BLaER1 (cell line): ENCODE data around the gene TYW5.

Source experiments
- H3K27ac ChIP-seq: shearing (Covaris generic); formaldehyde crosslinking; 2 replicates; pipeline ENCODE4 v1.8.1; 2022
- H3K27me3 ChIP-seq: shearing (Covaris generic); formaldehyde crosslinking; 2 replicates; pipeline ENCODE4 v1.8.1; 2022
- H3K36me3 ChIP-seq: shearing (Covaris generic); formaldehyde crosslinking; 2 replicates; pipeline ENCODE4 v1.8.1; 2022
- H3K4me1 ChIP-seq: shearing (Covaris generic); formaldehyde crosslinking; 2 replicates; pipeline ENCODE4 v1.8.1; 2022
- H3K4me2 ChIP-seq: shearing (Covaris generic); formaldehyde crosslinking; 2 replicates; pipeline ENCODE4 v1.8.1; 2022
- H3K4me3 ChIP-seq: shearing (Covaris generic); formaldehyde crosslinking; 2 replicates; pipeline ENCODE4 v1.8.1; 2022
- H3K9ac ChIP-seq: shearing (Covaris generic); formaldehyde crosslinking; 2 replicates; pipeline ENCODE4 v1.8.1; 2022
- H3K9me3 ChIP-seq: shearing (Covaris generic); formaldehyde crosslinking; 2 replicates; pipeline ENCODE4 v1.8.1; 2022
- H4K20me1 ChIP-seq: shearing (Covaris generic); formaldehyde crosslinking; 2 replicates; pipeline ENCODE4 v1.8.1; 2022
- Cebpa-rat ChIP-seq: shearing (Covaris generic); IDR thresholded peaks from 2 replicates; pipeline ENCODE4 v1.8.1; 2022

Gene TYW5

DNA sequence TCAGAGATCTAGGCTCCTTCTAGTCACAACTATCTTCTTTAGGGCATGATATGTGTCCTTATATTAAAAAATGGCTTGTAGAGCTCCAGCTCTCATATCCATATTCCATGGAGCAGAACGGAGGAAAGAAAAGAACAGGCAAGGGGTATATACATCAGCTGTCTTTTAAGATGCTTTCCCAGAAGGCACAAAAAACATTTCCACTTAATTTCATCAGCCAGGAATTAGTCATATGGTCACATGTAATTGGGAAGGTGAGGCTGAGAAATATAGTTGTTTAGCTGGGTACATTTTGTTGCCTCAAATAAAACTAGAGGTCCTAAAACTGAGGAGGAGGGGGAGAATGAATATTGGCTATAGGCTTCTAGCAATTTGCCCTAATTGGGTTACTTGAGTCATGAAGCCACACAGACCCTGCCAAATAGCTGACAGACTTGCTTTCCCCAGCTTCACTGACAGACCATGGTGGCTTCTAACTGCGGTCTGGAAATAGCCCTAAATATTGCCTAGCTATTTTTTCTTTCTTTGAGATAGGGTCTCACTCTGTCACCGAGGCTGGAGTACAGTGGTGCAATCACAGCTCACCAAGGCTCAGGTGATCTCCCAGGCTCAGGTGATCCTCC, 20.1 kb upstream of the TYW5 start:
- Histone ChIP-seq H3K36me3 (peaks cover 4% of the 10 kb centered on the region; the same call in 1 of the 2 replicates), H3K27me3 (no peaks in the 10 kb centered on the region), H3K9me3 (no peaks in the 10 kb centered on the region), H3K9ac (no peak overlapping the region), H3K4me1 (no peaks in the 10 kb centered on the region), H3K4me2 (no peak overlapping the region), H4K20me1 (no peaks in the 10 kb centered on the region), H3K4me3 (no peak overlapping the region), H3K27ac (no peak overlapping the region)
- TF ChIP-seq Cebpa-rat: no peak

DNA sequence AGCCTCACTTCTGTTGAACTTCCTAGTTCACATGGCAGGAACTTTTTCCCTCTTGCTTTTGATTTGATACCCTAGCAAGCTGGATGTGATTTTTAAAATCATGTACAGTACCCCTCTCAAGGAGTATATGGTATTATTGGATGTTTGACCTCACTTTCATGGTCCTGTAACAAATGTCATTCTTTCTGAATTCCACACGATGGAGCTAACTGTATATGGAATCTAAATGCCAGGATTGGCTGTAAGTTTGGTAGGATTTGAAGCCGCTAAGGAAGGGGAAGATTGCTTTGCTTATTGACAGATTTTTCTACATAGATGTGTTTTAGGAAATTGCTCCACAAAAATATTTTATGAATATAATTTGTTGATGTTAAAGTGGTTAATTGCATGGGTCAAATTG, 18.4 kb upstream of the TYW5 start:
- Histone ChIP-seq H3K4me1 (no peaks in the 10 kb centered on the region), H3K27ac (no peak overlapping the region), H3K9me3 (no peaks in the 10 kb centered on the region), H3K4me3 (no peak overlapping the region), H3K36me3 (peaks cover 13% of the 10 kb centered on the region), H3K27me3 (no peaks in the 10 kb centered on the region), H3K9ac (no peak overlapping the region), H3K4me2 (no peak overlapping the region), H4K20me1 (no peaks in the 10 kb centered on the region)
- no peak for TF ChIP-seq Cebpa-rat

DNA sequence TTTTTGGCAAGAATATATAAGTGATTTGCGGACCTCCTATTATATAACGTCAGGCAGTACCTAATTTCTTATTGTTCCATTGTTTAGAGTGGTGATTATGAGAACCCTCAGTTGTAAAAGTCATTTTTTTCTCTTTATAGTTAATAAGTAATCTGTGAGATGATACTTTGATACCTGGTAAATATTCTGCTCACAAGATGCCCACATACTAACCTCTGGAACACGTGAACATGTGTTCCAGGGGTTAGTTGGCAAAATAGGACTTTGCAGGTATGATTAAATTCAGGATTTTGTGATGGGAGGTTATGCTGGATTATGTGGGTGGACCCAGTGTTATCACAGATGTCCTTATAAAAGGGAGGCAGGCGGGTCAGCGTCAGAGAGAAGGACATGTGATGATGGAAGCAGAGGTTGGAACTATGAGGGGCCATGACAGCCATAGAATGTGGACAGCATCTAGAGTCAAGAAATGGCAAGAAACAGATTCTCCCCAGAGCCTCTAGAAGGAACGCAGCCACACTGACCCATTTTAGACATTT, 16.9 kb upstream of the TYW5 start:
- Histone ChIP-seq H3K4me2 (no peak overlapping the region), H3K9ac (no peak overlapping the region), H3K4me3 (no peak overlapping the region), H3K36me3 (peaks cover 19% of the 10 kb centered on the region), H4K20me1 (no peaks in the 10 kb centered on the region), H3K9me3 (no peaks in the 10 kb centered on the region), H3K4me1 (no peaks in the 10 kb centered on the region), H3K27me3 (no peaks in the 10 kb centered on the region), H3K27ac (no peak overlapping the region)
- TF ChIP-seq Cebpa-rat: no peak

DNA sequence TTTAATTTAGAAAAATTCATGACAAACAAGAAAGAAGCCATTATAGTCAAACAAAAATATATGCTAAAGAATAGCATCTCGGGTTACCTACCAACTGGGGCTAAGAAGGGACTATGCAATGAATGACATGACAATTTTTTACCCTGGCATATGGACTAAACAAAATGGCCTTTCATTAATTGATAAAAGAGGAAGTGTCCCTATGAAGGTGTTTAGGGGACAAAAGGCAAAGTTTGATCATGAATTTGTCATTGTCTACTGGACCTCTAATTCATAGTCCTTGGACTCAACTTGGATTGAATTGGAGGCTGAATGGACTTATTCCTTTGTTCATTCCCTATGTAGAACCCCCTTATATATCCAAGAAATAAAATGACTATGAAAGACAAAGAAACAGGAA, 12.8 kb upstream of the TYW5 start:
- H3K9me3 ChIP-seq: no peaks in the 10 kb centered on the region
- no peak overlapping the region for H3K9ac ChIP-seq
- H3K27ac ChIP-seq: no peak overlapping the region
- no peaks in the 10 kb centered on the region for H3K27me3 ChIP-seq
- H3K4me1 ChIP-seq: no peaks in the 10 kb centered on the region
- peaks cover 46% of the 10 kb centered on the region for H3K36me3 ChIP-seq
- TF ChIP-seq Cebpa-rat: no peak
- H3K4me2 ChIP-seq: no peak overlapping the region
- no peak overlapping the region for H3K4me3 ChIP-seq
- no peaks in the 10 kb centered on the region for H4K20me1 ChIP-seq

DNA sequence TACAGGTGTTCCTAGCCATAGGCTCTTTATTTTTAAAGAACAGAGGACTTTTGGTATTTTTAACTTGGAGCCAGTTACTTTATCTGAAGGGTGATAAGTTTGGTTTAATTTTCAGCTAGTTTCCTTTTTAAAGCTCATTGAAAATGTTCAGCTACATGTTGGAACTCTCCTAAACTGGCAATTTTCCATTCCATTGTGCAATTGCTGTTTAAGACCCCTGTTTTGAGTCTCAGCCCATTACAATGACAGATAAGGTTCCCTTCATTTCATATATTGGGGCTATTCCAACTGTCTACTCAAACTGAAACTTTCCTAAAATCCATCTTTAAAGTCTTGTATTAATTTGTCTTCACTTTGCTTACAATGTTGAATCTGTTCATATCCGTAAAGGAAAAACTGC, 11.7 kb upstream of the TYW5 start:
- TF ChIP-seq Cebpa-rat: no peak
- Histone ChIP-seq H3K4me2 (no peak overlapping the region), H3K36me3 (peaks cover 53% of the 10 kb centered on the region)

DNA sequence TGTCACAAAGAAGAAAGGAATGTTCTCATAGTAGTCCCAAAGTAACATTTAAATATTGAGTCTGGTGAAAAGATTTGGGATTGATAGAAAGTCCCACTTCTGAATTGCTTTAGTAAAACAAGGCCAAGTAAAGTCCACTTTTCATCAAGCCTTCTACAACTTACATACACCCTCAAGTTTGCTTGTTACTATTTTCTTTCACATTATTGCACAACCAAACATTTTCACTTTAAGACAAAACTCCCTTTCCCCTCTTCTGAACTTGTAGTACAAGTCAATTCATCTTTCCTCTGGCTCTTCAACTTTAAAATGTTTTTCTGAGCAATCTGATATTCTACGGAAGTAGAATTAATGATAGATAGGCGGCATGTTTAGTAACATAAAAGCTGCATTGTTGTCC, 11.1 kb upstream of the TYW5 start:
- Histone ChIP-seq H4K20me1 (0 out of 2 replicates have a peak, but pooled peaks cover 7% of the 10 kb centered on the region), H3K9me3 (no peaks in the 10 kb centered on the region), H3K4me1 (no peaks in the 10 kb centered on the region), H3K9ac (no peak overlapping the region), H3K4me2 (no peak overlapping the region), H3K4me3 (no peak overlapping the region), H3K27me3 (no peaks in the 10 kb centered on the region), H3K27ac (no peak overlapping the region), H3K36me3 (peaks cover 59% of the 10 kb centered on the region)
- TF ChIP-seq Cebpa-rat: no peak

More for the DNA sequence above, 11.7 kb upstream of the TYW5 start:
- Histone ChIP-seq H4K20me1 (0 out of 2 replicates have a peak, but pooled peaks cover 6% of the 10 kb centered on the region), H3K9me3 (no peaks in the 10 kb centered on the region), H3K4me3 (no peak overlapping the region), H3K9ac (no peak overlapping the region), H3K4me1 (no peaks in the 10 kb centered on the region), H3K27ac (no peak overlapping the region), H3K27me3 (no peaks in the 10 kb centered on the region)

DNA sequence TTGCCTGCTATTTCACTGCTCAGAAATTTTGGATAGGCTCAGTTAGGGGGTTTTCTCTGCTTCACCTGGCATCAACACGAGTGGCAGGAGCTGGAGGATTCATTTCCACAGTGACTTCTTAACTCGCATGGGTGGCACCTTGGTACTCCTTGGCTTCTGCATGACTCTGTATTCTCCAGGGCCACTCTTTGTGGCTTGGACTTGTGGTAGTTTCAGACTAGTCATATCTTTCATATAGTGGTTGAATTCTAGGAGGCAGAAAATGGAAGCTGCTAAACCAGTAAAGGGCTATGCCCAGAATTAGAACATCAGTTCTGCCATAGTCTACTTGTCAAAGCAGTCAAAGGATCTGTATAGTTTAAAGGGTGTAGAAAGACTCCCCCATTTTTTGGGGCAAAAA, 6.9 kb upstream of the TYW5 start:
- Histone ChIP-seq H3K4me1 (peaks cover 12% of the 10 kb centered on the region), H3K27ac (no peak overlapping the region), H3K27me3 (no peaks in the 10 kb centered on the region), H3K4me2 (no peak overlapping the region), H3K9ac (no peak overlapping the region), H4K20me1 (peaks cover 25% of the 10 kb centered on the region; the same call in 1 of the 2 replicates), H3K36me3 (peaks cover 82% of the 10 kb centered on the region), H3K9me3 (no peaks in the 10 kb centered on the region), H3K4me3 (no peak overlapping the region)
- TF ChIP-seq Cebpa-rat: no peak

DNA sequence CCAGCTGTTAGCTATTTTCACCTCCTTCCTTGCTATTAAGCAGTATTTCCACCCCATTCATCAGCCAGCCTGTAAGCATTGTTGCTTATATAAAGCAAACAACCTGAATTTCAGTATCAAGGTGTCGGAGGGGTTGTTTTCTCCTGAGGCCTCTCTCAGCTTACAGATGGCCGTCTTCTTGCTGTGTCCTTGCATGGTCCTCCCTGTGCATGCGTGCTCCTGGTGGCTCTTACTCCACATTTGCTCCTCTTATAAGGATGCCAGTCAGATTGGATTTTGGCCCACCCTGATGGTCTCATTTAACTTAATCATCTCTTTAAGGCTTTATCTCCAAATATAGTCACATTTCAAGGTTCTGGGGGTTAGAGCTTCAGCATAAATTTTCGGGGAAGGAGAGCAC, 2.7 kb upstream of the TYW5 start:
- no peak for TF ChIP-seq Cebpa-rat
- Histone ChIP-seq H3K4me2 (peak overlapping the region; percentile 90), H3K9ac (no peak overlapping the region), H3K36me3 (peaks cover 51% of the 10 kb centered on the region), H3K4me3 (no peak overlapping the region), H3K9me3 (no peaks in the 10 kb centered on the region), H3K27ac (no peak overlapping the region), H4K20me1 (peaks cover 34% of the 10 kb centered on the region; the same call in 1 of the 2 replicates), H3K4me1 (peaks cover 37% of the 10 kb centered on the region), H3K27me3 (no peaks in the 10 kb centered on the region)

DNA sequence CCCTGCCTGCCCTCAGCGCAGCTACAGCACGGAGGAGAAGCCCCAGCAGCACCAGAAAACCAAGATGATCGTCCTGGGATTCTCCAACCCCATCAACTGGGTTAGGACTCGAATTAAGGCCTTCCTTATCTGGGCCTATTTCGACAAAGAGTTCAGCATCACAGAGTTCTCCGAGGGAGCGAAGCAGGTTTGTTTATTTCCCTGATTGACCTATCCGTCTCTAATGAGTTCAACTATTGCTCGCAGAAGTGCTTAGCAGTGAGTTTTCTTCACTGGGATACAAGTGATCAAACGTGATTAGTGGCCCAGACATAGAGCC, 730 bp upstream of the TYW5 start:
- Histone ChIP-seq H4K20me1 (peaks cover 27% of the 10 kb centered on the region; the same call in 1 of the 2 replicates), H3K4me2 (peak overlapping the region; percentile 90), H3K36me3 (peaks cover 34% of the 10 kb centered on the region), H3K9me3 (no peaks in the 10 kb centered on the region), H3K4me1 (peaks cover 37% of the 10 kb centered on the region), H3K27me3 (no peaks in the 10 kb centered on the region), H3K9ac (peak overlapping the region; percentile 96), H3K4me3 (peak overlapping the region; percentile 77), H3K27ac (peak overlapping the region; percentile 97)
- no peak for TF ChIP-seq Cebpa-rat

DNA sequence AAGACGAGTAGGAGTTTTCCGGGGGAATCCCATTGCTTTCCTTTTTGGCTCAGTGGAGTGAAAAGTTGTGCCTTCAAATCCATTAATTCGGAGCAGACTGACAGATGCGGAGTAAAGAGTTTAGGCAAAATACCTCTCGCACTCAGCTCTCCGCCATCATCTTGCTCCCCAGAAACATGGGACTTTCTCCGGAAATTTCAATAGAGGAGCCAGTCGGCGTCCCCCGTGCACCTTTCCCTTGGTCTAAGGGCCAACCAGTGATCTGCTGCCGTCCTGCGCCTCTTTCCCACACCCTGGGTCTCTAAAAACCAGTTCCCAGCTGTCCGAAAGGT, 318 bp downstream of the TYW5 start:
- Histone ChIP-seq H3K27me3 (no peaks in the 10 kb centered on the region), H4K20me1 (peaks cover 37% of the 10 kb centered on the region), H3K9me3 (no peaks in the 10 kb centered on the region), H3K27ac (peak overlapping the region; percentile 97), H3K4me3 (peak overlapping the region; percentile 77), H3K9ac (peak overlapping the region; percentile 96), H3K4me1 (peaks cover 37% of the 10 kb centered on the region), H3K4me2 (peak overlapping the region; percentile 90), H3K36me3 (peaks cover 32% of the 10 kb centered on the region)
- no peak for TF ChIP-seq Cebpa-rat

DNA sequence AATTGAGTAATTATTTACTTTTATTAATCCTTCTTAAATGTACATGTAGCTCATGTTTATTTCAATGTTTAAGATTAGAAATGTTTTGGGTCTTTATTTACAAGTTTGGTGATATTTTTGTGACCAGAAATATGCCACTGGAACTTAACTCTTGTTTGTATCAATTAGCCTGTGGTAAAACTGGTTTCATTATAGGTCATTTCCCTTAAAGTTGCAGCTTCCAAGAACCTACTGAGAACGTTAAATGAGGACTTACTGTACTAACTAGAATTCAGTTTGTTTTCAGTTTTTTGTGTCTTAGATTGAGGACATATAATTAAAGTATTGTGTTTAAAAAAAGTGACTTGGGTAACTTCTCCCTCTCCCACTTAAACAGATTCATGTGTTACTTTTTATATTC, 4.3 kb downstream of the TYW5 start:
- no peak overlapping the region for H3K27ac ChIP-seq
- H3K36me3 ChIP-seq: peaks cover 42% of the 10 kb centered on the region
- TF ChIP-seq Cebpa-rat: no peak
- H3K9me3 ChIP-seq: no peaks in the 10 kb centered on the region
- H3K4me2 ChIP-seq: no peak overlapping the region
- H3K9ac ChIP-seq: no peak overlapping the region
- peaks cover 19% of the 10 kb centered on the region for H4K20me1 ChIP-seq
- H3K4me3 ChIP-seq: no peak overlapping the region
- no peaks in the 10 kb centered on the region for H3K27me3 ChIP-seq
- H3K4me1 ChIP-seq: peaks cover 14% of the 10 kb centered on the region
